ENCODE results near the gene SPOP. TPM values are rescaled to one million over a fixed set of nuclear protein-coding genes. Genes with fewer than 3 reads are reported as not detected.

Gene SPOP
- total RNA-seq, 1 experiment from 2014 or later: 58.0 TPM

- in situ Hi-C loops (cut with HindIII; ENCODE audit: low pct_unique_long_range_greater_than_20kb, low sequenced_read_pairs) (no loop called here), intact Hi-C loops (cut with micrococcal nuclease; ENCODE audit: unreplicated experiment) (no loop called here)
- H3K4me1 ChIP-seq (ENCODE audit: control insufficient read depth, insufficient read depth, low read length): peaks cover 7% of the 10 kb centered on the region
- POLR2A ChIA-PET: no interaction called here
- CTCF ChIA-PET: interaction anchor here (0.7 to 1.5 kb wide), 7 partner anchors 11 to 430 kb away, joined by 3 to 7 read pairs (median 4); partner anchors contain the start of gene SLC35B1
- H3K36me3 ChIP-seq (ENCODE audit: control insufficient read depth, insufficient read depth, low read length): no peaks in the 10 kb centered on the region
- TF ChIP-seq CTCF (IDR thresholded peaks at IDR 0.05) (peak; percentile 97), POLR2AphosphoS5 (IDR thresholded peaks at IDR 0.05; ENCODE audit: low read depth, low read length) (no peak), SIN3A (IDR thresholded peaks at IDR 0.05; ENCODE audit: borderline replicate concordance, insufficient read depth, low read depth, low read length) (no peak), REST (IDR thresholded peaks at IDR 0.05; ENCODE audit: insufficient read depth in 1 of 2, low read depth in 2 of 2, low read length in 1 of 2) (no peak), TCF7L2 (IDR thresholded peaks at IDR 0.05; ENCODE audit: low read depth, low read length) (no peak)
- BruUV-seq (replicated peaks): no TSS peak
- peak; percentile 90 for ATAC-seq
- no peak for DNase-seq (ENCODE audit: low read depth, low spot score)
- H3K27ac ChIP-seq (ENCODE audit: low read length): no peak overlapping the region
- peaks cover 3% of the 10 kb centered on the region for H3K27me3 ChIP-seq (ENCODE audit: control insufficient read depth, insufficient read depth, low read length)
- no peaks in the 10 kb centered on the region for H3K9me3 ChIP-seq (ENCODE audit: control insufficient read depth, insufficient read depth, low read depth, low read length)
- peak overlapping the region; percentile 53 to 80 for H3K4me3 ChIP-seq (ENCODE audit: low read depth in 2 of 2, low read length in 2 of 2)
Measured at GRCh38 chr17:49567871-49568694, 109.8 kb downstream of the SPOP start.

- H3K9me3 ChIP-seq (ENCODE audit: control insufficient read depth, insufficient read depth, low read depth, low read length): no peaks in the 10 kb centered on the region
- DNase-seq (ENCODE audit: low read depth, low spot score) (no peak), ATAC-seq (no peak)
- in situ Hi-C loops (cut with HindIII; ENCODE audit: low pct_unique_long_range_greater_than_20kb, low sequenced_read_pairs): no loop called here
- intact Hi-C loops (cut with micrococcal nuclease; ENCODE audit: unreplicated experiment): no loop called here
- H3K27me3 ChIP-seq (ENCODE audit: control insufficient read depth, insufficient read depth, low read length): peaks cover 3% of the 10 kb centered on the region
- BruUV-seq (replicated peaks): no TSS peak
- POLR2A ChIA-PET: no interaction called here
- TF ChIP-seq POLR2AphosphoS5 (IDR thresholded peaks at IDR 0.05; ENCODE audit: low read depth, low read length) (no peak), SIN3A (IDR thresholded peaks at IDR 0.05; ENCODE audit: borderline replicate concordance, insufficient read depth, low read depth, low read length) (no peak), TCF7L2 (IDR thresholded peaks at IDR 0.05; ENCODE audit: low read depth, low read length) (no peak), CTCF (IDR thresholded peaks at IDR 0.05) (no peak), REST (IDR thresholded peaks at IDR 0.05; ENCODE audit: insufficient read depth in 1 of 2, low read depth in 2 of 2, low read length in 1 of 2) (no peak)
- no peak overlapping the region for H3K4me3 ChIP-seq (ENCODE audit: low read depth in 2 of 2, low read length in 2 of 2)
- H3K27ac ChIP-seq (ENCODE audit: low read length): no peak overlapping the region
- no peaks in the 10 kb centered on the region for H3K36me3 ChIP-seq (ENCODE audit: control insufficient read depth, insufficient read depth, low read length)
- CTCF ChIA-PET: interaction anchor here (0.8 to 1.5 kb wide), 5 partner anchors 10 to 431 kb away, joined by 3 to 7 read pairs (median 5); partner anchors contain the start of gene SLC35B1
- peaks cover 7% of the 10 kb centered on the region for H3K4me1 ChIP-seq (ENCODE audit: control insufficient read depth, insufficient read depth, low read length)
Measured at GRCh38 chr17:49567104-49567521, 110.8 kb downstream of the SPOP start.
